NB4 (cell line): ENCODE data around the gene PHF14.

ENCODE experiments used
- MAX ChIP-seq: IDR thresholded peaks from 2 replicates; pipeline ENCODE4 v1.6.1; 2011; ENCODE audit warnings: low read depth, low read length
- MYC ChIP-seq: IDR thresholded peaks from 2 replicates; pipeline ENCODE4 v1.6.1; 2011; ENCODE audit warnings: low read depth, low read length
- POLR2A ChIP-seq: IDR thresholded peaks from 2 replicates; pipeline ENCODE4 v1.6.1; 2011; ENCODE audit warnings: mild to moderate bottlenecking; ENCODE audit not compliant: insufficient read length; ENCODE audit errors: extremely low read depth
- TF ChIP-seq, protein P1 (sequence below): IDR thresholded peaks from one replicate; pipeline ENCODE4 v1.5.1; 2012; ENCODE audit warnings: low read depth, low read length

GRCh38 chr7:11009631-11010030, 36.0 kb downstream of the PHF14 start:
- TF ChIP-seq, protein P1, sequence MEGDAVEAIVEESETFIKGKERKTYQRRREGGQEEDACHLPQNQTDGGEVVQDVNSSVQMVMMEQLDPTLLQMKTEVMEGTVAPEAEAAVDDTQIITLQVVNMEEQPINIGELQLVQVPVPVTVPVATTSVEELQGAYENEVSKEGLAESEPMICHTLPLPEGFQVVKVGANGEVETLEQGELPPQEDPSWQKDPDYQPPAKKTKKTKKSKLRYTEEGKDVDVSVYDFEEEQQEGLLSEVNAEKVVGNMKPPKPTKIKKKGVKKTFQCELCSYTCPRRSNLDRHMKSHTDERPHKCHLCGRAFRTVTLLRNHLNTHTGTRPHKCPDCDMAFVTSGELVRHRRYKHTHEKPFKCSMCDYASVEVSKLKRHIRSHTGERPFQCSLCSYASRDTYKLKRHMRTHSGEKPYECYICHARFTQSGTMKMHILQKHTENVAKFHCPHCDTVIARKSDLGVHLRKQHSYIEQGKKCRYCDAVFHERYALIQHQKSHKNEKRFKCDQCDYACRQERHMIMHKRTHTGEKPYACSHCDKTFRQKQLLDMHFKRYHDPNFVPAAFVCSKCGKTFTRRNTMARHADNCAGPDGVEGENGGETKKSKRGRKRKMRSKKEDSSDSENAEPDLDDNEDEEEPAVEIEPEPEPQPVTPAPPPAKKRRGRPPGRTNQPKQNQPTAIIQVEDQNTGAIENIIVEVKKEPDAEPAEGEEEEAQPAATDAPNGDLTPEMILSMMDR, result no peak
- TF ChIP-seq MAX, result no peak
- TF ChIP-seq POLR2A, result no peak
- no peak for TF ChIP-seq MYC
